Activated CD4-positive, alpha-beta memory T cell treated with anti-CD3 and anti-CD28 coated beads, Interleukin-2, amount 10 ng/mL, durations not matched to agents 7 days and 5 days (primary cell): ENCODE measurements around the gene GPX3. TPM values are rescaled to one million over a fixed set of nuclear protein-coding genes. Genes with fewer than 3 reads are reported as not detected.

ENCODE experiments used
- CTCF ChIA-PET: fragments of 350-600 bp; sonication (Branson Sonifier 250); formaldehyde crosslinking; loops from one replicate; lab custom pipeline; 2021; ENCODE audit warnings: antibody characterized with exemption, inconsistent platforms; lab: Charles Lee
- POLR2A ChIA-PET: fragments of 350-600 bp; sonication (Branson Sonifier 250); formaldehyde crosslinking; loops from one replicate; lab custom pipeline; 2021; ENCODE audit warnings: antibody characterized with exemption; lab: Charles Lee
- DNase-seq: peaks from one replicate; pipeline ENCODE4 v3.0.0-alpha.2; 2020
- H3K27ac Mint-ChIP-seq: one replicate; pipeline ENCODE4 v1.8.0; 2021; ENCODE audit warnings: mild to moderate bottlenecking, mixed read lengths
- H3K27me3 Mint-ChIP-seq: one replicate; pipeline ENCODE4 v1.8.0; 2021; ENCODE audit warnings: mixed read lengths
- H3K36me3 Mint-ChIP-seq: one replicate; pipeline ENCODE4 v1.8.0; 2021; ENCODE audit warnings: low read depth, mixed read lengths
- H3K4me1 Mint-ChIP-seq: one replicate; pipeline ENCODE4 v1.8.0; 2021; ENCODE audit warnings: mixed read lengths
- H3K4me3 Mint-ChIP-seq: one replicate; pipeline ENCODE4 v1.8.0; 2021; ENCODE audit warnings: mild to moderate bottlenecking, mixed read lengths
- H3K9me3 Mint-ChIP-seq: one replicate; pipeline ENCODE4 v1.8.0; 2021; ENCODE audit warnings: mixed read lengths
- total RNA-seq, 2 experiments: library from RNA; stranded (reverse); gene quantifications; one replicate each; pipeline ENCODE4 v1.2.3, GENCODE V29; 2021

Gene GPX3
- total RNA-seq, 2 experiments from 2014 or later = not detected

GRCh38 chr5:151042453-151043093, 22.2 kb downstream of the GPX3 start:
- H3K4me3 Mint-ChIP-seq = no peak overlapping the region
- H3K9me3 Mint-ChIP-seq = no peaks in the 10 kb centered on the region
- peaks cover 81% of the 10 kb centered on the region for H3K36me3 Mint-ChIP-seq
- H3K27me3 Mint-ChIP-seq = no peaks in the 10 kb centered on the region
- DNase-seq = no peak
- CTCF ChIA-PET = interaction anchor here (1.0 to 3.2 kb wide), 2 partner anchors 9 to 73 kb away, joined by 5 to 16 read pairs; no protein-coding TSS in a partner anchor
- peaks cover 1% of the 10 kb centered on the region for H3K4me1 Mint-ChIP-seq
- POLR2A ChIA-PET = no interaction called here
- no peak overlapping the region for H3K27ac Mint-ChIP-seq

GRCh38 chr5:151047814-151048425, 27.5 kb downstream of the GPX3 start:
- ChIA-PET CTCF (interaction anchor here (0.5 to 7.9 kb wide), 18 partner anchors 11 to 482 kb away, joined by 3 to 173 read pairs (median 4); partner anchors contain the start of genes ANXA6, CCDC69 and RBM22), POLR2A (interaction anchor here (0.7 to 1.2 kb wide), 3 partner anchors 66 to 117 kb away, joined by 3 read pairs; no protein-coding TSS in a partner anchor)
- H3K4me3 Mint-ChIP-seq = no peak overlapping the region
- H3K27me3 Mint-ChIP-seq = no peaks in the 10 kb centered on the region
- H3K9me3 Mint-ChIP-seq = no peaks in the 10 kb centered on the region
- H3K36me3 Mint-ChIP-seq = peaks cover 72% of the 10 kb centered on the region
- DNase-seq = peak; percentile 32
- no peak overlapping the region for H3K27ac Mint-ChIP-seq
- peaks cover 9% of the 10 kb centered on the region for H3K4me1 Mint-ChIP-seq

GRCh38 chr5:151048526-151048925, 28.1 kb downstream of the GPX3 start:
- Mint-ChIP-seq H3K27ac (no peak overlapping the region), H3K4me3 (no peak overlapping the region), H3K27me3 (no peaks in the 10 kb centered on the region), H3K9me3 (no peaks in the 10 kb centered on the region), H3K4me1 (peaks cover 9% of the 10 kb centered on the region), H3K36me3 (peaks cover 71% of the 10 kb centered on the region)
- POLR2A ChIA-PET = interaction anchor here (1.0 to 1.2 kb wide), 2 partner anchors 67 to 117 kb away, joined by 3 to 4 read pairs; no protein-coding TSS in a partner anchor
- CTCF ChIA-PET = interaction anchor here (0.6 to 7.9 kb wide), 15 partner anchors 12 to 483 kb away, joined by 3 to 173 read pairs (median 4); partner anchors contain the start of genes CCDC69 and GPX3
- no peak for DNase-seq

GRCh38 chr5:151051066-151051930, 30.9 kb downstream of the GPX3 start:
- Mint-ChIP-seq H3K27me3 (no peaks in the 10 kb centered on the region), H3K27ac (peak overlapping the region; percentile 26), H3K4me1 (peaks cover 11% of the 10 kb centered on the region), H3K36me3 (peaks cover 65% of the 10 kb centered on the region), H3K4me3 (no peak overlapping the region), H3K9me3 (no peaks in the 10 kb centered on the region)
- DNase-seq = peak; percentile 73
- CTCF ChIA-PET = interaction anchor here (0.6 to 7.9 kb wide), 33 partner anchors 9 to 492 kb away, joined by 3 to 173 read pairs (median 5); partner anchors contain the start of genes ANXA6 and TNIP1
- POLR2A ChIA-PET = interaction anchor here (0.7 to 1.8 kb wide), 6 partner anchors 20 to 66 kb away, joined by 3 to 9 read pairs (median 5); no protein-coding TSS in a partner anchor

GRCh38 chr5:151051931-151052608, 31.7 kb downstream of the GPX3 start:
- peaks cover 11% of the 10 kb centered on the region for H3K4me1 Mint-ChIP-seq
- DNase-seq = no peak
- ChIA-PET POLR2A (interaction anchor here (0.7 to 1.8 kb wide), 6 partner anchors 19 to 65 kb away, joined by 3 to 9 read pairs (median 5); no protein-coding TSS in a partner anchor), CTCF (interaction anchor here (0.7 to 7.9 kb wide), 30 partner anchors 8 to 492 kb away, joined by 3 to 173 read pairs (median 5); partner anchors contain the start of genes ANXA6 and TNIP1)
- H3K27ac Mint-ChIP-seq = peak overlapping the region; percentile 26
- H3K27me3 Mint-ChIP-seq = no peaks in the 10 kb centered on the region
- H3K36me3 Mint-ChIP-seq = peaks cover 67% of the 10 kb centered on the region
- H3K9me3 Mint-ChIP-seq = no peaks in the 10 kb centered on the region
- no peak overlapping the region for H3K4me3 Mint-ChIP-seq

- Mint-ChIP-seq H3K4me3 (no peak overlapping the region), H3K4me1 (peaks cover 11% of the 10 kb centered on the region), H3K27me3 (no peaks in the 10 kb centered on the region), H3K36me3 (peaks cover 64% of the 10 kb centered on the region), H3K27ac (peak overlapping the region; percentile 2), H3K9me3 (no peaks in the 10 kb centered on the region)
- ChIA-PET POLR2A (interaction anchor here (0.7 to 1.8 kb wide), 3 partner anchors 26 to 62 kb away, joined by 3 to 5 read pairs (median 5); no protein-coding TSS in a partner anchor), CTCF (interaction anchor here (0.7 to 7.9 kb wide), 14 partner anchors 10 to 522 kb away, joined by 4 to 173 read pairs (median 8); partner anchors contain the start of gene TNIP1)
- no peak for DNase-seq
These were observed 32.4 kb downstream of the GPX3 start for GRCh38 chr5:151052836-151053235.

GRCh38 chr5:151053796-151054462, 33.5 kb downstream of the GPX3 start:
- H3K36me3 Mint-ChIP-seq = peaks cover 63% of the 10 kb centered on the region
- H3K27ac Mint-ChIP-seq = no peak overlapping the region
- H3K9me3 Mint-ChIP-seq = no peaks in the 10 kb centered on the region
- no peak for DNase-seq
- CTCF ChIA-PET = interaction anchor here (1.2 to 7.9 kb wide), 5 partner anchors 62 to 111 kb away, joined by 5 to 173 read pairs (median 30); no protein-coding TSS in a partner anchor
- H3K27me3 Mint-ChIP-seq = no peaks in the 10 kb centered on the region
- H3K4me1 Mint-ChIP-seq = peaks cover 11% of the 10 kb centered on the region
- no peak overlapping the region for H3K4me3 Mint-ChIP-seq
- POLR2A ChIA-PET = no interaction called here

- POLR2A ChIA-PET = no interaction called here
- Mint-ChIP-seq H3K27ac (no peak overlapping the region), H3K36me3 (peaks cover 66% of the 10 kb centered on the region)
These were observed 34.3 kb downstream of the GPX3 start for GRCh38 chr5:151054709-151055108.

GRCh38 chr5:151055336-151055735, 34.9 kb downstream of the GPX3 start:
- ChIA-PET POLR2A (no interaction called here), CTCF (interaction anchor here (0.9 to 5.3 kb wide), 3 partner anchors 31 to 103 kb away, joined by 3 to 30 read pairs (median 3); no protein-coding TSS in a partner anchor)
- H3K36me3 Mint-ChIP-seq = peaks cover 72% of the 10 kb centered on the region
- H3K27ac Mint-ChIP-seq = no peak overlapping the region
- no peak overlapping the region for H3K4me3 Mint-ChIP-seq
- DNase-seq = no peak
- no peaks in the 10 kb centered on the region for H3K27me3 Mint-ChIP-seq
- H3K9me3 Mint-ChIP-seq = no peaks in the 10 kb centered on the region
- peaks cover 25% of the 10 kb centered on the region for H3K4me1 Mint-ChIP-seq

More at GRCh38 chr5:151054709-151055108, 34.3 kb downstream of the GPX3 start:
- H3K9me3 Mint-ChIP-seq = no peaks in the 10 kb centered on the region
- H3K4me3 Mint-ChIP-seq = no peak overlapping the region
- DNase-seq = no peak
- CTCF ChIA-PET = interaction anchor here (0.8 to 5.3 kb wide), 4 partner anchors 14 to 103 kb away, joined by 3 to 30 read pairs (median 3); no protein-coding TSS in a partner anchor
- H3K27me3 Mint-ChIP-seq = no peaks in the 10 kb centered on the region
- peaks cover 19% of the 10 kb centered on the region for H3K4me1 Mint-ChIP-seq

- Mint-ChIP-seq H3K36me3 (peaks cover 77% of the 10 kb centered on the region), H3K27ac (no peak overlapping the region), H3K27me3 (no peaks in the 10 kb centered on the region), H3K4me1 (peaks cover 36% of the 10 kb centered on the region), H3K9me3 (no peaks in the 10 kb centered on the region), H3K4me3 (no peak overlapping the region)
- ChIA-PET POLR2A (no interaction called here), CTCF (interaction anchor here (5.3 kb wide), 1 partner anchor 59 kb away, joined by 30 read pairs; no protein-coding TSS in a partner anchor)
- DNase-seq = no peak
These were observed 36.3 kb downstream of the GPX3 start for GRCh38 chr5:151056379-151057325.
